Measurements from ENCODE around the gene USP17L13. TPM values are rescaled to one million over a fixed set of nuclear protein-coding genes. Genes with fewer than 3 reads are reported as not detected.
"Not testable (repeated sequence)": the region's sequence is repeated elsewhere in the genome, so short reads cannot be mapped to it uniquely, and the experiment has no call there.

The USP17L13 gene
- total and polyA plus RNA-seq, 2 experiments from 2014 or later = not detected

GRCh38 chr4:9247953-9248680 lies 23.4 kb downstream of the USP17L13 start, which contains the start of gene USP17L18:
USP17L18 (plus strand) TSS chr4:9248630; CDS start chr4:9248630, 0 bp downstream.
- not testable (repeated sequence) for H3K4me2 ChIP-seq; H3K27me3 ChIP-seq; H2AFZ ChIP-seq; H3K4me1 ChIP-seq (ENCODE audit: insufficient read depth); H3K9me3 ChIP-seq (ENCODE audit: low read depth); H3K36me3 ChIP-seq (replicated peaks; ENCODE audit: insufficient read depth, low read depth); H3K79me2 ChIP-seq; H3K9me2 ChIP-seq (replicated peaks; ENCODE audit: insufficient read depth); H3K4me3 ChIP-seq; H3K27ac ChIP-seq; H4K20me1 ChIP-seq (ENCODE audit: insufficient read depth, poor library complexity, severe bottlenecking)
- peak; percentile 1 for DNase-seq (ENCODE audit: low spot score)
- WGBS (ENCODE audit: low lambda C conversion rate, missing lambda C conversion rate) = 90% methylated on average over 15 of the region's 26 CpGs

- H3K4me2 ChIP-seq; DNase-seq (ENCODE audit: low spot score); H3K9me2 ChIP-seq (replicated peaks; ENCODE audit: insufficient read depth); H3K27me3 ChIP-seq; H2AFZ ChIP-seq; H3K79me2 ChIP-seq; H3K4me3 ChIP-seq; H3K9me3 ChIP-seq (ENCODE audit: low read depth); H4K20me1 ChIP-seq (ENCODE audit: insufficient read depth, poor library complexity, severe bottlenecking); H3K36me3 ChIP-seq (replicated peaks; ENCODE audit: insufficient read depth, low read depth); H3K27ac ChIP-seq; H3K4me1 ChIP-seq (ENCODE audit: insufficient read depth): not testable (repeated sequence)
- no CpG with 5 or more reads among the region's 13 CpGs for WGBS (ENCODE audit: low lambda C conversion rate, missing lambda C conversion rate)
Observed at GRCh38 chr4:9253078-9253477, 28.4 kb downstream of the USP17L13 start, which contains the start of gene USP17L19. USP17L19 (plus strand) TSS chr4:9253378; CDS start chr4:9253378, 0 bp downstream.

GRCh38 chr4:9257824-9258223 lies 33.1 kb downstream of the USP17L13 start, which contains the start of gene USP17L20:
USP17L20 (plus strand) TSS chr4:9258124; CDS start chr4:9258124, 0 bp downstream.
- not testable (repeated sequence) for H3K27ac ChIP-seq; H3K9me2 ChIP-seq (replicated peaks; ENCODE audit: insufficient read depth); H3K4me1 ChIP-seq (ENCODE audit: insufficient read depth); DNase-seq (ENCODE audit: low spot score); H3K4me2 ChIP-seq; H3K9me3 ChIP-seq (ENCODE audit: low read depth); H4K20me1 ChIP-seq (ENCODE audit: insufficient read depth, poor library complexity, severe bottlenecking); H3K4me3 ChIP-seq; H3K36me3 ChIP-seq (replicated peaks; ENCODE audit: insufficient read depth, low read depth); H2AFZ ChIP-seq; H3K79me2 ChIP-seq; H3K27me3 ChIP-seq
- WGBS (ENCODE audit: low lambda C conversion rate, missing lambda C conversion rate) = no CpG with 5 or more reads among the region's 15 CpGs

GRCh38 chr4:9262572-9262971 lies 37.9 kb downstream of the USP17L13 start, which contains the start of gene USP17L21:
USP17L21 (plus strand) TSS chr4:9262872; CDS start chr4:9262872, 0 bp downstream.
- H3K79me2 ChIP-seq; H3K4me2 ChIP-seq; H3K4me3 ChIP-seq; H3K36me3 ChIP-seq (replicated peaks; ENCODE audit: insufficient read depth, low read depth); H4K20me1 ChIP-seq (ENCODE audit: insufficient read depth, poor library complexity, severe bottlenecking); H3K9me2 ChIP-seq (replicated peaks; ENCODE audit: insufficient read depth); H3K27me3 ChIP-seq; H3K9me3 ChIP-seq (ENCODE audit: low read depth); H2AFZ ChIP-seq; H3K4me1 ChIP-seq (ENCODE audit: insufficient read depth); H3K27ac ChIP-seq; DNase-seq (ENCODE audit: low spot score): not testable (repeated sequence)
- WGBS (ENCODE audit: low lambda C conversion rate, missing lambda C conversion rate) = no CpG with 5 or more reads among the region's 13 CpGs

- H3K4me2 ChIP-seq; H3K27me3 ChIP-seq; H3K36me3 ChIP-seq (replicated peaks; ENCODE audit: insufficient read depth, low read depth); H3K9me2 ChIP-seq (replicated peaks; ENCODE audit: insufficient read depth); H3K4me1 ChIP-seq (ENCODE audit: insufficient read depth); H3K4me3 ChIP-seq; H3K79me2 ChIP-seq; H2AFZ ChIP-seq; DNase-seq (ENCODE audit: low spot score); H4K20me1 ChIP-seq (ENCODE audit: insufficient read depth, poor library complexity, severe bottlenecking); H3K9me3 ChIP-seq (ENCODE audit: low read depth); H3K27ac ChIP-seq: not testable (repeated sequence)
- WGBS (ENCODE audit: low lambda C conversion rate, missing lambda C conversion rate) = no CpG with 5 or more reads among the region's 15 CpGs
Observed at GRCh38 chr4:9267319-9267718, 42.6 kb downstream of the USP17L13 start, which contains the start of gene USP17L22. USP17L22 (plus strand) TSS chr4:9267619; CDS start chr4:9267619, 0 bp downstream.

GRCh38 chr4:9271719-9272118 lies 47.0 kb downstream of the USP17L13 start:
- not testable (repeated sequence) for H3K79me2 ChIP-seq; H3K4me1 ChIP-seq (ENCODE audit: insufficient read depth); DNase-seq (ENCODE audit: low spot score); H4K20me1 ChIP-seq (ENCODE audit: insufficient read depth, poor library complexity, severe bottlenecking); H3K27me3 ChIP-seq; H3K4me3 ChIP-seq; H3K9me3 ChIP-seq (ENCODE audit: low read depth); H3K27ac ChIP-seq; H3K4me2 ChIP-seq; H3K36me3 ChIP-seq (replicated peaks; ENCODE audit: insufficient read depth, low read depth); H3K9me2 ChIP-seq (replicated peaks; ENCODE audit: insufficient read depth); H2AFZ ChIP-seq
- WGBS (ENCODE audit: low lambda C conversion rate, missing lambda C conversion rate) = 82% methylated on average over 8 of the region's 10 CpGs

Other genes with a start within 250 kb of the USP17L13 start
- gene FAM90A26, start 54.5 kb upstream of the USP17L13 start, total RNA-seq = not detected in 2 replicates
- not detected in 2 replicates for gene FAM90A26, start 54.5 kb upstream of the USP17L13 start, polyA plus RNA-seq
- not detected in 2 replicates for gene USP17L10, start 14.2 kb upstream of the USP17L13 start, total RNA-seq
- gene USP17L10, start 14.2 kb upstream of the USP17L13 start, polyA plus RNA-seq = not detected in 2 replicates
- not detected in 2 replicates for gene USP17L11, start 9.5 kb upstream of the USP17L13 start, total RNA-seq
- not detected in 2 replicates for gene USP17L11, start 9.5 kb upstream of the USP17L13 start, polyA plus RNA-seq
- not detected in 2 replicates for gene USP17L12, start 4.7 kb upstream of the USP17L13 start, total RNA-seq
- gene USP17L12, start 4.7 kb upstream of the USP17L13 start, polyA plus RNA-seq = not detected in 2 replicates
- gene USP17L15, start 9.5 kb downstream of the USP17L13 start, total RNA-seq = 0.56 TPM in 1 of 2 replicates, not detected in the other
- not detected in 2 replicates for gene USP17L15, start 9.5 kb downstream of the USP17L13 start, polyA plus RNA-seq
- gene USP17L17, start 19.0 kb downstream of the USP17L13 start, total RNA-seq = not detected in 2 replicates
- gene USP17L17, start 19.0 kb downstream of the USP17L13 start, polyA plus RNA-seq = not detected in 2 replicates
- gene USP17L18, start 23.7 kb downstream of the USP17L13 start, total RNA-seq = not detected in 2 replicates
- gene USP17L18, start 23.7 kb downstream of the USP17L13 start, polyA plus RNA-seq = not detected in 2 replicates
- not detected in 2 replicates for gene USP17L19, start 28.5 kb downstream of the USP17L13 start, total RNA-seq
- not detected in 2 replicates for gene USP17L19, start 28.5 kb downstream of the USP17L13 start, polyA plus RNA-seq
- gene USP17L20, start 33.2 kb downstream of the USP17L13 start, total RNA-seq = not detected in 2 replicates
- gene USP17L20, start 33.2 kb downstream of the USP17L13 start, polyA plus RNA-seq = not detected in 2 replicates
- gene USP17L21, start 38.0 kb downstream of the USP17L13 start, total RNA-seq = not detected in 2 replicates
- not detected in 2 replicates for gene USP17L21, start 38.0 kb downstream of the USP17L13 start, polyA plus RNA-seq
- gene USP17L22, start 42.7 kb downstream of the USP17L13 start, total RNA-seq = not detected in 2 replicates
- gene USP17L22, start 42.7 kb downstream of the USP17L13 start, polyA plus RNA-seq = not detected in 2 replicates
- not detected in 2 replicates for gene USP17L24, start 100.3 kb downstream of the USP17L13 start, total RNA-seq
- gene USP17L24, start 100.3 kb downstream of the USP17L13 start, polyA plus RNA-seq = not detected in 2 replicates
- gene USP17L25, start 105.0 kb downstream of the USP17L13 start, total RNA-seq = not detected in 2 replicates
- not detected in 2 replicates for gene USP17L25, start 105.0 kb downstream of the USP17L13 start, polyA plus RNA-seq
- not detected in 2 replicates for gene USP17L26, start 109.8 kb downstream of the USP17L13 start, total RNA-seq
- gene USP17L26, start 109.8 kb downstream of the USP17L13 start, polyA plus RNA-seq = not detected in 2 replicates
- gene USP17L5, start 114.5 kb downstream of the USP17L13 start, total RNA-seq = not detected in 2 replicates
- gene USP17L5, start 114.5 kb downstream of the USP17L13 start, polyA plus RNA-seq = not detected in 2 replicates
- gene USP17L27, start 119.3 kb downstream of the USP17L13 start, total RNA-seq = not detected in 2 replicates
- gene USP17L27, start 119.3 kb downstream of the USP17L13 start, polyA plus RNA-seq = not detected in 2 replicates
- gene USP17L28, start 124.0 kb downstream of the USP17L13 start, total RNA-seq = not detected in 2 replicates
- not detected in 2 replicates for gene USP17L28, start 124.0 kb downstream of the USP17L13 start, polyA plus RNA-seq
- not detected in 2 replicates for gene USP17L29, start 128.7 kb downstream of the USP17L13 start, total RNA-seq
- gene USP17L29, start 128.7 kb downstream of the USP17L13 start, polyA plus RNA-seq = not detected in 2 replicates
- gene USP17L30, start 138.2 kb downstream of the USP17L13 start, total RNA-seq = not detected in 2 replicates
- not detected in 2 replicates for gene USP17L30, start 138.2 kb downstream of the USP17L13 start, polyA plus RNA-seq
- gene DEFB131A, start 219.5 kb downstream of the USP17L13 start, total RNA-seq = not detected in 2 replicates
- gene DEFB131A, start 219.5 kb downstream of the USP17L13 start, polyA plus RNA-seq = not detected in 2 replicates